Measurements from ENCODE around the gene ANKS1B. TPM values are rescaled to one million over a fixed set of nuclear protein-coding genes. Genes with fewer than 3 reads are reported as not detected.

ANKS1B gene
- total RNA-seq, 6 experiments from 2014 or later, result 0.31 to 0.66 (median 0.37) TPM

DNA sequence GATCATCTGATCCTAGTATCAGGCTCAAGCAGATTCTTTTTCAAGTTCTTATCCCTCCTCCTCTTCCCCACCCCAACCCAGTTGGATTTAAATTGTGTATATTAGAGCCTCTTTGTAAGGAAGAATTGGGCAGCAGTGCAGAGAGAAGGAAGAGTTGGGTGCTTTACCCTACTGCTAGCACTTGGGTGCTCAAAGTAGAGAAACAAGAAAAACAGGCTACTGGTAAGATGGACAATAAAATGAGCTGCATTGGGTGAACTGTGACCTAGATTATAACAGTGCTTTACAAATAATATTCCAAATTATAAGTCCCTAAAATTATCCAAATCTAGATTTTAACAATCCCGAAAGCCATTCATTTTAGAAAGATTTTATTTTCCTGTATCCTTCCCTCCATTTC lies 700.6 kb downstream of the ANKS1B start:
- Mint-ChIP-seq H3K27me3 (ENCODE audit: insufficient read depth) (no peaks in the 10 kb centered on the region), H3K4me3 (no peak overlapping the region), H3K27ac (no peak overlapping the region), H3K36me3 (ENCODE audit: low read depth) (peaks cover 4% of the 10 kb centered on the region; the same call in 1 of the 2 replicates), H3K9me3 (peaks cover 39% of the 10 kb centered on the region), H3K4me1 (ENCODE audit: low read depth) (no peaks in the 10 kb centered on the region)
- no peak for DNase-seq
- TF ChIP-seq CTCF (IDR thresholded peaks at IDR 0.05), result no peak

DNA sequence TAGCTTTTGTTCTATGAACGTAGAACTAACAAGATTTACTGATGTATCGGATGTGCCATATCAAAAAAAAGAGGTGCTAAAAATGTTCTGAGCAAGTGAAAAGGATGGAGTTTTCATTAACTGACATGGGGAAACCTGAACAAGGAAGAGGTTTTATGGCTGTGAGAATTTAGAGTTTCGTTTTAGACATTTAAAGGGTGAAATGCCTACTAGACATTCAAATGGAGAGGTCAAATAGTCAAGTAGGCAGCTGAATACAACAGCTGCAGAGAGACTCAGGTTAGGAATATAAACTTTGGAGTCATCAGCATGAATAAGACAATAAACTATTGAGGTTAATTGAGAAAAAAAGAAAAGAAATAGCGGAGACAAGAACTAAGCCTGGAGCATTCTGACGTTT lies 702.1 kb downstream of the ANKS1B start:
- Mint-ChIP-seq H3K27me3 (ENCODE audit: insufficient read depth) (no peaks in the 10 kb centered on the region), H3K4me1 (ENCODE audit: low read depth) (no peaks in the 10 kb centered on the region), H3K36me3 (ENCODE audit: low read depth) (peaks cover 4% of the 10 kb centered on the region; the same call in 1 of the 2 replicates), H3K27ac (no peak overlapping the region), H3K9me3 (peaks cover 35% of the 10 kb centered on the region), H3K4me3 (no peak overlapping the region)
- no peak for TF ChIP-seq CTCF (IDR thresholded peaks at IDR 0.05)
- no peak for DNase-seq

DNA sequence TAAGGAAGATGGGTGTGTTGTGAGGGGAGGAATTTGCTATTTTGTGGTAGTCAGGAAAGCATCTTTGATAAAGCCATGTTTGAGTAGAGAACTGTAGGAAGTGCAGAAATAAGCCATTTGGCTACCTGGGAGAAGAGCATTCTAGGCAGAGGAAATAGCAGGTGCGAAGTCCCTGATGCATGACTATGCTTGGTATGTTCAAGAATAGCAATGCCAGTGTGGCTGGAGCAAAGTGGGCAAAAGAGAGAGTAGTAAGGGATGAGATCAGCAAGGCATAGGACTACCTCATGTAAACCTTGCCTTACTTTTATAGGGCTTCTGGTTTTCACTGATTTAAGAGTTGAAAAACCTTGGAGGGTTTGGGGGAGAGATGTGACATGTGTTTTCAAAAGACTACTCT lies 702.6 kb downstream of the ANKS1B start:
- H3K36me3 Mint-ChIP-seq (ENCODE audit: low read depth), result peaks cover 4% of the 10 kb centered on the region; the same call in 1 of the 2 replicates
- TF ChIP-seq CTCF (IDR thresholded peaks at IDR 0.05), result no peak
- H3K27ac Mint-ChIP-seq, result no peak overlapping the region
- H3K4me1 Mint-ChIP-seq (ENCODE audit: low read depth), result no peaks in the 10 kb centered on the region
- no peak for DNase-seq
- no peaks in the 10 kb centered on the region for H3K27me3 Mint-ChIP-seq (ENCODE audit: insufficient read depth)
- H3K9me3 Mint-ChIP-seq, result peaks cover 35% of the 10 kb centered on the region
- no peak overlapping the region for H3K4me3 Mint-ChIP-seq

DNA sequence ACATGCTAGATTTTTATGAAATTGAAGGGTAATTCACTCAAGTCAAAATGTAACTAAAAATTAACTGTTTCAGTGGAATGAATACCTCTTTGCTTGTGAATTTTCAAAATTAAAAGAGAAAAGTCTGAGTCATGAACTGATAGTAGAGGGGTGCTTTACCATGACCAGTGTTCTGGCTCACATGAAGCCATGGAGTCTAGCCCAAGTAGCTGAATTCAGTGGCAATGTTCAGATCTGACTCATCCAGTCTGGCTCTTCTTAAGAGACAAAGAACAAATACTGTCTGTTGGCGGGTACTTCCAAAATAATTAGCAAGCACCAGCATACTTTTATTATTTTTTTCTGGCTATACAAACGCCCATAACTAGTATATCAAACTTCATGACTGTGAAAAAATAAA lies 703.5 kb downstream of the ANKS1B start:
- TF ChIP-seq CTCF (IDR thresholded peaks at IDR 0.05), result no peak
- no peak for DNase-seq
- Mint-ChIP-seq H3K27ac (no peak overlapping the region), H3K27me3 (ENCODE audit: insufficient read depth) (no peaks in the 10 kb centered on the region), H3K36me3 (ENCODE audit: low read depth) (peaks cover 4% of the 10 kb centered on the region; the same call in 1 of the 2 replicates), H3K9me3 (peaks cover 35% of the 10 kb centered on the region), H3K4me3 (no peak overlapping the region), H3K4me1 (ENCODE audit: low read depth) (no peaks in the 10 kb centered on the region)

DNA sequence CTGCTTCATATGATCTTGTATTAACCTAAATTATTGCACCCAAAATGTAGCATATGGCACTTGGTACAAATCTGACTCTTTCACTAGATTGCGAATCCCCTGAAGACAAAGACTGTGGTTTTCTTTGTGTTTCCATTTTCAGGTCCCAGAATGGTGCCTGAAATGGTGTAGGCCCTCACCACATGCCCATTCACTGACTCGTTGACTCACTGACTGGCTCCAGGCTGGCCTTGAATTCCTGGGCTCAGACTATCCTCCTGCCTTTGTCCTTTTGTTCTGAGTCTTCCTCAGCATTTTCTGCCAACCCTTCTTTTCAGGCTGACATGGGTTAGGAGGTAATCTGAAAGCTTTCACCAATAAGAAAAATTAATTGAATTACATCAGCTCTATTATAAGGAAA lies 705.8 kb downstream of the ANKS1B start:
- no peaks in the 10 kb centered on the region for H3K4me1 Mint-ChIP-seq (ENCODE audit: low read depth)
- DNase-seq, result no peak
- H3K27me3 Mint-ChIP-seq (ENCODE audit: insufficient read depth), result no peaks in the 10 kb centered on the region
- no peak for TF ChIP-seq CTCF (IDR thresholded peaks at IDR 0.05)
- no peak overlapping the region for H3K4me3 Mint-ChIP-seq
- H3K9me3 Mint-ChIP-seq, result peaks cover 43% of the 10 kb centered on the region
- H3K27ac Mint-ChIP-seq, result no peak overlapping the region
- H3K36me3 Mint-ChIP-seq (ENCODE audit: low read depth), result peaks cover 4% of the 10 kb centered on the region; the same call in 1 of the 2 replicates
